Epithelial cell of proximal tubule (primary cell): ENCODE measurements around the gene DYNLT2B. TPM values are rescaled to one million over a fixed set of nuclear protein-coding genes. Genes with fewer than 3 reads are reported as not detected.
"Not testable (repeated sequence)": the region's sequence is repeated elsewhere in the genome, so short reads cannot be mapped to it uniquely, and the experiment has no call there.

Source experiments
- DNase-seq: peaks from one replicate; pipeline ENCODE4 v3.0.0-alpha.2; 2011; ENCODE audit warnings: low read depth
- H3K4me3 ChIP-seq: 2 replicates; pipeline ENCODE4 v1.5.1; 2011; ENCODE audit warnings: low read depth, mild to moderate bottlenecking, low read length
- total RNA-seq: library from RNA; depleted of rRNA; stranded (reverse); fragments of >200 nt; gene quantifications from 2 replicates; pipeline ENCODE4 v1.2.3, GENCODE V29; 2015
- TF ChIP-seq, protein P1 (sequence below): conservative IDR thresholded peaks from 2 replicates; pipeline ENCODE4 v1.5.1; 2012; ENCODE audit warnings: low read depth, mild to moderate bottlenecking, low read length

Gene DYNLT2B
- 19.5 and 33.2 TPM in 2 replicates for total RNA-seq

DNA sequence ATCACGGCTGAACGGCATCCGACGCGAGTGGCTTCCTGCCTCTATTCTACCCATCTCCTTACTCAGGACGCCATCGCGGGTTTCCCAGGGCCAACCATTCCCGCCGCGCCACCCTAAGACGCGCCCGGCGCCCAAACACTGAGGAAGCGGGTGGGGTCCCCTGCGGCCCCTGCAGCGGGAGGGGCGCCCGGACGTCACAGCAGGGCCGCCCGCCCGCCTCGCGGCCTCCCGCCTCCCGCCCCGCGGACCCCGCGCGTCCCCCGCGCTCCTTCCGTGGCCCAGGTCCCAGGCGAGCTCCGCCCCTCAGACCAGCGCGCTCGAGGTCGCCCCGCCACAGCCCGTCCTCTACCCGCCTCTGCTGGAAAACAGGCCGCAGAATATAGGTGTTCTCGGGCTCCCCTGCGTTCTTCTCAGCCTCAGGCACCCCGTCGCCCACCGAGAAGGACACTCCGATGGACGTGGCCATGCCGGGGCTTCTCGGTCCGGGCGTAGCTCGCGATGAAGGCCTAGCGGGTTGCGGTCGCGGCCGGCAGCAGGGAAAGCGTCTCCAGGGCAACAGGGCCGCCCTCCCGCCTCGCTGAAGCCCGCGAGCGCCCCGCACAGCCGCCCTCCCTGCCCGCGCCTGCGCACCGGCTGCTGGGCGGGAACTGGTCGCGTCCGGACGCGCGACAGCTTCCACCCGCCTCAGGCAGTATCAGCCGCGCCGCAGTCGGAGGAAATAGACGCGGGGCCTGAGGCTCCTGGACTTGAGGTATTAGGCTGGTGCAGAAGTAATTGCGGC is at the start of gene DYNLT2B:
Gene DYNLT2B (minus strand): TSS at position 554 of the 781 bp plus-strand sequence. CDS start 88 bp downstream, at position 466.
- TF ChIP-seq, protein P1, sequence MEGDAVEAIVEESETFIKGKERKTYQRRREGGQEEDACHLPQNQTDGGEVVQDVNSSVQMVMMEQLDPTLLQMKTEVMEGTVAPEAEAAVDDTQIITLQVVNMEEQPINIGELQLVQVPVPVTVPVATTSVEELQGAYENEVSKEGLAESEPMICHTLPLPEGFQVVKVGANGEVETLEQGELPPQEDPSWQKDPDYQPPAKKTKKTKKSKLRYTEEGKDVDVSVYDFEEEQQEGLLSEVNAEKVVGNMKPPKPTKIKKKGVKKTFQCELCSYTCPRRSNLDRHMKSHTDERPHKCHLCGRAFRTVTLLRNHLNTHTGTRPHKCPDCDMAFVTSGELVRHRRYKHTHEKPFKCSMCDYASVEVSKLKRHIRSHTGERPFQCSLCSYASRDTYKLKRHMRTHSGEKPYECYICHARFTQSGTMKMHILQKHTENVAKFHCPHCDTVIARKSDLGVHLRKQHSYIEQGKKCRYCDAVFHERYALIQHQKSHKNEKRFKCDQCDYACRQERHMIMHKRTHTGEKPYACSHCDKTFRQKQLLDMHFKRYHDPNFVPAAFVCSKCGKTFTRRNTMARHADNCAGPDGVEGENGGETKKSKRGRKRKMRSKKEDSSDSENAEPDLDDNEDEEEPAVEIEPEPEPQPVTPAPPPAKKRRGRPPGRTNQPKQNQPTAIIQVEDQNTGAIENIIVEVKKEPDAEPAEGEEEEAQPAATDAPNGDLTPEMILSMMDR = no peak
- no peak for DNase-seq
- H3K4me3 ChIP-seq = peak within 1 kb of the TSS; percentile 86

DNA sequence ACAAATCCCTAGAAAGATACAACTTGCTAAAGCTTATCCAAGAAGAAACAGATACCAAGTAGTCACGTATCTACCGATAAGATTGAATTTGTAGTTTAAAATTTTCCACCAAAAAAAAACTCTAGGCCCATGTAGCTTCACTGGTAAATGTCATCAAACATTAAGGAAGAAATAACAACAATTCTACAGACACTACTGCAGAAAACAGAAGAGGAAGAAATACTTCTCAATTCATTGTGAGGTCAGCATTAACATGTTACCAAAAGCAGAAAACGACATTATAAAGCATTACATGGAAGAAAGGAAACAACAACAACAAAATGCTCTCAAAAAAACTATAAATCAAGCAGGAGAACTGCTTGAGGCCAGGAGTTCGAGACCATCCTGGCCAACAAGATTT is 47.7 kb upstream of the DYNLT2B start:
- TF ChIP-seq, protein P1 = no peak
- no peak overlapping the region for H3K4me3 ChIP-seq
- DNase-seq = no peak

DNA sequence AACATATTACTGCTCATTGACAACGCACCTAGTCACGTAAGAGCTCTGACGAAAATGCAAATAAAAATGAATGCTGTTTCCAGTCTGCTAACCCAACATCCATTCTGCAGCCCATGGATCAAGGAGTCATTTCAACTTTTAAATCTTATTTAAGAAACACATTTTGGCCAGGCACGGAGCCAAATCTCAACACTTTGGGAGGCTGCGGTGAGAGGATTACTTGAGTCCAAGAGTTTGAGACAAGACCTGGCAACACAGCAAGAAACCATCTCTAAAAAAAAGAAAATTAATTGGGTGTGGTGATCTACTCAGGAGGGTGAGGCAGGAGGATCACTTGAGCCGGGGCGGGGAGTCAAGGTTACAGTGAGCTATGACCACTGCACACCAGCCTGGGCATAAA is 42.5 kb upstream of the DYNLT2B start:
- TF ChIP-seq, protein P1 = no peak
- DNase-seq = no peak
- no peak overlapping the region for H3K4me3 ChIP-seq

DNA sequence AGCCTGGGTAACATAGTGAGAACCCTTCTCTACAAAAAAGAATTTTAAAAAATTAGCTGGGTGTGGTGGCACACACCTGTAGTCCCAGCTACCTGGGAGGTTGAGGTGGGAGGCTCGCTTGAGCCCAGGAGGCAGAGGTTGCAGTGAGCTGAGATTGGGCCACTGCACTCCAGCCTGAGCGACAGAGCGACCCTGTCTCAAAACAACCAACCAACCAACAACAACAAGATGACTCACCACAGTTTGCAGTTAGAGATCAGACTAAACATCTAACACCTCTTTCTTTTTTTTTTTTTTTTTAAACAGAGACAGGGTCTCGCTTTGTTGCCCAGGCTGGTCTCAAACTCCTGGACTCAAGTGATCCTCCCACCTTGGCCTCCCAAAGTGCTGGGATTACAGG is 40.5 kb upstream of the DYNLT2B start:
- not testable (repeated sequence) for H3K4me3 ChIP-seq, DNase-seq

DNA sequence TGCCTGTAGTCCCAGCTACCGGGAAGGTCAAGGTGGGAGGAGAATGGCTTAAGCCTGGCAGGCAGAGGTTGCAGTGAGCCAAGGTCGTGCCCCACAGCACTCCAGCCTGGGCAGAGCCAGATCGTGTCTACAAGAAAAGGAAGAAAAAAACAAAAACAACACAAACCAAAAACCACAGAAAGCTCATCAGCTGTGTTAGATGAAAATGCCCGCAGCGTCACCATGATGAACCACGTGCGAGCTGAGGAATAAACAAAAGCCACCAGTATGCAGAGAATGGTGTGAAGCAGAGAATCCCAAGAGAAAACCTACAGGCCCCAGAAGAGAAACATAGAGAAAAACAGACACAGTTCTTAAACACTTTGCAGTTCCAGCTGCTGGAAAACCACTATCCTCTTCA is 39.9 kb upstream of the DYNLT2B start:
- no peak for DNase-seq
- TF ChIP-seq, protein P1 = no peak
- no peak overlapping the region for H3K4me3 ChIP-seq

DNA sequence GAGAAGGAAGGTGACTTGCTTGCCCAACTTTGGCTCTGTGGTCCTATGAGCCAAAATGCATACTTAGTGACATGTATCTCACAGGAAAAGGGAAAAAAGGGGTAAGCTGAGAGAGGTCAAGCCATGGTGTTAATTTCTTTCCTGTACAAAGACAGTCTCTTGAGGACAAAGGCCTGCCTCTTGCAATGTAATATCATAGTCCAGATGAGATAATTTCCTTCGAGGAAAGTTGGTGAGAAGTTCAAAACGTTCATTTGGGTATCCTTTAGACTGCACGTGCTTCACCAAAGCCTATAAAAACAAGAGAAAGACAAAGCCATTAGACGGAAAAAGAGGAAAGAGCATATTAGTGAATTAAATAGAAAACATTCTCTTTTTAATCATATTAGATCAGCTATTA is 38.5 kb upstream of the DYNLT2B start:
- no peak for DNase-seq
- TF ChIP-seq, protein P1 = no peak
- H3K4me3 ChIP-seq = no peak overlapping the region

DNA sequence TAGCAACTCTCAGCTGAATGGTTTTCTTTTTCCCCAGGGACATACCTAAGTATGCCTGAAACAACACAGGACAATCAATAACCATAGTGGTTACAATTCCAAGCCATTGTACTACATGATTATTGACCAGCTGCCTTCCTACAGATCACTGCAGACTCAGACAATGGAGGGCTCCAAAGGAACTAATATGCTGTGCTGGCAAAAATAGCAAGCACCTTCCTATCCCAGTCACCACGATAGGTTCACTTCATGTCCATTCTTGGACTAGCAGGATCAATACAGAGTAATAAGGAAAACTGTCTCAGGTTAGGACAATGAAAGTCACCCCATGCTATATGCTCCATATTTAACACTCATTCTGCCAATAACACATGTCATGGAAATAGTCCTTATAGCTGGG is 37.6 kb upstream of the DYNLT2B start:
- DNase-seq = no peak
- no peak overlapping the region for H3K4me3 ChIP-seq
- TF ChIP-seq, protein P1 = no peak
